ENCODE measurements around the gene OR51M1.

Gene OR51M1

GRCh38 chr11:5390210-5390609, 6.6 kb downstream of the OR51M1 start:
- DNase-seq: no peak

GRCh38 chr11:5394091-5394490, 10.5 kb downstream of the OR51M1 start:
- no peak for DNase-seq

- DNase-seq: no peak
Observed at GRCh38 chr11:5398936-5399335, 15.3 kb downstream of the OR51M1 start.

- DNase-seq: no peak
Observed at GRCh38 chr11:5405173-5405572, 21.6 kb downstream of the OR51M1 start.

GRCh38 chr11:5420993-5421392, 37.4 kb downstream of the OR51M1 start:
- no peak for DNase-seq

GRCh38 chr11:5421811-5422210, 38.2 kb downstream of the OR51M1 start, which contains the start of gene OR51Q1:
Gene OR51Q1 (plus strand): TSS chr11:5422111. CDS start chr11:5422201, 90 bp downstream.
- DNase-seq: no peak

- no peak for DNase-seq
Observed at GRCh38 chr11:5423131-5423530, 39.5 kb downstream of the OR51M1 start.

- DNase-seq: no peak
Observed at GRCh38 chr11:5441414-5441813, 57.8 kb downstream of the OR51M1 start, which contains the start of gene OR51I1. Gene OR51I1 (minus strand): TSS chr11:5441514. CDS start chr11:5441514, 0 bp downstream.
